Measurements from ENCODE around the gene NOL3. TPM values are rescaled to one million over a fixed set of nuclear protein-coding genes. Genes with fewer than 3 reads are reported as not detected.

NOL3 gene
- total and polyA plus RNA-seq, 2 of the 13 experiments (the other 11 are each of a cell fraction or from before 2014, with no cell fraction given) = 5.7 to 20.5 TPM

DNA sequence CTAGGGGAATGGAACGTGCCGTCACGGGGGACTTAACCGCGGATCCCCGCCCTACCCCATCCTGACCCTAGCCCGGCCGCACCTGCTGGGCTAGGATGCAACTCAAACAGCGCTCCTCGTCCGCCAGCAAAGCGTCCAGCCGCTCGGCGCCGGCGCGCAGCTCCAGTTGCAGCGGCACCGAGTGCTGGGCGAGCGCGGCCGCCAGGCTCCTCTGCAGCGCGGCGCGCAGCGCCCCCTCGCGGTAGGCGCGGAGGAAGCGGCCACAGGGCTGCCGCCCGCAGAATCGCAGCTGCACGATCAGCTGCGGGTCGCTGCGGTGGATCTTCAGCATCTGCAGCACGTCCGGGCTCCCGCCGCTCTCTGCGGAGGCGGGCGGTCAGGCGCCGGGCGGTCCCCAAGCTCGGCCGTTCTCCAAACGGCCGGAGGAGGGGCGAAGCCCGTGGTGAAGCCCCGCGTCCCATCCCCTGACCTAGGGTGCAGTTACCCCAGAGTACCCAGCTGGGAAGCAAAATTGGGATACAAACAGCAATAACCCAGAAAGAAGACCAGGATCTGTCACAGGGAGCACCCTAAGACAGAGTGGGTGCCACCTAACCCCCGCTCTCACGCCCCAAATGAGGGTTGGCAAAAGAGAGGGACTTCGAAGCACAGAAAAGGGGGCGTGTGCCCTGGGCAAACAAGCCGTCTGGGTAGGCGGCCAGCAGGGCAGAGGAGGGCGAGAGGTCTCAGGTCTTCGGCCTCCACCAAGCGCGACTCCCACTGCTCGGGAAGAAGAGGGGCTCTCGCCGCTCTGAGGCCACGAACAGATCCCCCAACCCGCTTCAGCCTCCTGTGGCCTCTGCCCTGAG lies 14.8 kb upstream of the NOL3 start (continued):
- TF ChIP-seq, protein P1, sequence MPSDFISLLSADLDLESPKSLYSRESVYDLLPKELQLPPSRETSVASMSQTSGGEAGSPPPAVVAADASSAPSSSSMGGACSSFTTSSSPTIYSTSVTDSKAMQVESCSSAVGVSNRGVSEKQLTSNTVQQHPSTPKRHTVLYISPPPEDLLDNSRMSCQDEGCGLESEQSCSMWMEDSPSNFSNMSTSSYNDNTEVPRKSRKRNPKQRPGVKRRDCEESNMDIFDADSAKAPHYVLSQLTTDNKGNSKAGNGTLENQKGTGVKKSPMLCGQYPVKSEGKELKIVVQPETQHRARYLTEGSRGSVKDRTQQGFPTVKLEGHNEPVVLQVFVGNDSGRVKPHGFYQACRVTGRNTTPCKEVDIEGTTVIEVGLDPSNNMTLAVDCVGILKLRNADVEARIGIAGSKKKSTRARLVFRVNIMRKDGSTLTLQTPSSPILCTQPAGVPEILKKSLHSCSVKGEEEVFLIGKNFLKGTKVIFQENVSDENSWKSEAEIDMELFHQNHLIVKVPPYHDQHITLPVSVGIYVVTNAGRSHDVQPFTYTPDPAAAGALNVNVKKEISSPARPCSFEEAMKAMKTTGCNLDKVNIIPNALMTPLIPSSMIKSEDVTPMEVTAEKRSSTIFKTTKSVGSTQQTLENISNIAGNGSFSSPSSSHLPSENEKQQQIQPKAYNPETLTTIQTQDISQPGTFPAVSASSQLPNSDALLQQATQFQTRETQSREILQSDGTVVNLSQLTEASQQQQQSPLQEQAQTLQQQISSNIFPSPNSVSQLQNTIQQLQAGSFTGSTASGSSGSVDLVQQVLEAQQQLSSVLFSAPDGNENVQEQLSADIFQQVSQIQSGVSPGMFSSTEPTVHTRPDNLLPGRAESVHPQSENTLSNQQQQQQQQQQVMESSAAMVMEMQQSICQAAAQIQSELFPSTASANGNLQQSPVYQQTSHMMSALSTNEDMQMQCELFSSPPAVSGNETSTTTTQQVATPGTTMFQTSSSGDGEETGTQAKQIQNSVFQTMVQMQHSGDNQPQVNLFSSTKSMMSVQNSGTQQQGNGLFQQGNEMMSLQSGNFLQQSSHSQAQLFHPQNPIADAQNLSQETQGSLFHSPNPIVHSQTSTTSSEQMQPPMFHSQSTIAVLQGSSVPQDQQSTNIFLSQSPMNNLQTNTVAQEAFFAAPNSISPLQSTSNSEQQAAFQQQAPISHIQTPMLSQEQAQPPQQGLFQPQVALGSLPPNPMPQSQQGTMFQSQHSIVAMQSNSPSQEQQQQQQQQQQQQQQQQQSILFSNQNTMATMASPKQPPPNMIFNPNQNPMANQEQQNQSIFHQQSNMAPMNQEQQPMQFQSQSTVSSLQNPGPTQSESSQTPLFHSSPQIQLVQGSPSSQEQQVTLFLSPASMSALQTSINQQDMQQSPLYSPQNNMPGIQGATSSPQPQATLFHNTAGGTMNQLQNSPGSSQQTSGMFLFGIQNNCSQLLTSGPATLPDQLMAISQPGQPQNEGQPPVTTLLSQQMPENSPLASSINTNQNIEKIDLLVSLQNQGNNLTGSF (CRISPR knock-in tag; IDR thresholded peaks at IDR 0.05) = 0 out of 2 replicates have a peak, but pooled peaks have one; percentile 49
- TF ChIP-seq GZF1 (CRISPR knock-in tag; IDR thresholded peaks at IDR 0.05) = 0 out of 2 replicates have a peak, but pooled peaks have one; percentile 40
- TF ChIP-seq ZNF562 (CRISPR knock-in tag; IDR thresholded peaks at IDR 0.05; ENCODE audit: borderline replicate concordance) = no peak
- peak; percentile 82; the same call in 1 of the 2 replicates for TF ChIP-seq RFXAP (CRISPR knock-in tag; IDR thresholded peaks at IDR 0.05; ENCODE audit: borderline replicate concordance)
- peak; percentile 36; the same call in 1 of the 2 replicates for TF ChIP-seq PHF8 (CRISPR knock-in tag; IDR thresholded peaks at IDR 0.05)
- TF ChIP-seq, protein P2, sequence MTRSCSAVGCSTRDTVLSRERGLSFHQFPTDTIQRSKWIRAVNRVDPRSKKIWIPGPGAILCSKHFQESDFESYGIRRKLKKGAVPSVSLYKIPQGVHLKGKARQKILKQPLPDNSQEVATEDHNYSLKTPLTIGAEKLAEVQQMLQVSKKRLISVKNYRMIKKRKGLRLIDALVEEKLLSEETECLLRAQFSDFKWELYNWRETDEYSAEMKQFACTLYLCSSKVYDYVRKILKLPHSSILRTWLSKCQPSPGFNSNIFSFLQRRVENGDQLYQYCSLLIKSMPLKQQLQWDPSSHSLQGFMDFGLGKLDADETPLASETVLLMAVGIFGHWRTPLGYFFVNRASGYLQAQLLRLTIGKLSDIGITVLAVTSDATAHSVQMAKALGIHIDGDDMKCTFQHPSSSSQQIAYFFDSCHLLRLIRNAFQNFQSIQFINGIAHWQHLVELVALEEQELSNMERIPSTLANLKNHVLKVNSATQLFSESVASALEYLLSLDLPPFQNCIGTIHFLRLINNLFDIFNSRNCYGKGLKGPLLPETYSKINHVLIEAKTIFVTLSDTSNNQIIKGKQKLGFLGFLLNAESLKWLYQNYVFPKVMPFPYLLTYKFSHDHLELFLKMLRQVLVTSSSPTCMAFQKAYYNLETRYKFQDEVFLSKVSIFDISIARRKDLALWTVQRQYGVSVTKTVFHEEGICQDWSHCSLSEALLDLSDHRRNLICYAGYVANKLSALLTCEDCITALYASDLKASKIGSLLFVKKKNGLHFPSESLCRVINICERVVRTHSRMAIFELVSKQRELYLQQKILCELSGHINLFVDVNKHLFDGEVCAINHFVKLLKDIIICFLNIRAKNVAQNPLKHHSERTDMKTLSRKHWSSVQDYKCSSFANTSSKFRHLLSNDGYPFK (CRISPR knock-in tag; IDR thresholded peaks at IDR 0.05; ENCODE audit: borderline replicate concordance) = peak; percentile 16; the same call in 1 of the 2 replicates
- TF ChIP-seq, protein P3, sequence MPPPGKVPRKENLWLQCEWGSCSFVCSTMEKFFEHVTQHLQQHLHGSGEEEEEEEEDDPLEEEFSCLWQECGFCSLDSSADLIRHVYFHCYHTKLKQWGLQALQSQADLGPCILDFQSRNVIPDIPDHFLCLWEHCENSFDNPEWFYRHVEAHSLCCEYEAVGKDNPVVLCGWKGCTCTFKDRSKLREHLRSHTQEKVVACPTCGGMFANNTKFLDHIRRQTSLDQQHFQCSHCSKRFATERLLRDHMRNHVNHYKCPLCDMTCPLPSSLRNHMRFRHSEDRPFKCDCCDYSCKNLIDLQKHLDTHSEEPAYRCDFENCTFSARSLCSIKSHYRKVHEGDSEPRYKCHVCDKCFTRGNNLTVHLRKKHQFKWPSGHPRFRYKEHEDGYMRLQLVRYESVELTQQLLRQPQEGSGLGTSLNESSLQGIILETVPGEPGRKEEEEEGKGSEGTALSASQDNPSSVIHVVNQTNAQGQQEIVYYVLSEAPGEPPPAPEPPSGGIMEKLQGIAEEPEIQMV (CRISPR knock-in tag; IDR thresholded peaks at IDR 0.05; ENCODE audit: low read depth) = peak; percentile 78; the same call in 1 of the 2 replicates
- TF ChIP-seq YEATS4 (CRISPR knock-in tag; IDR thresholded peaks at IDR 0.05; ENCODE audit: borderline replicate concordance) = peak; percentile 39; the same call in 1 of the 2 replicates
- TF ChIP-seq ZBTB42 (CRISPR knock-in tag; IDR thresholded peaks at IDR 0.05) = 0 out of 2 replicates have a peak, but pooled peaks have one; percentile 44
- TF ChIP-seq SOX5 (CRISPR knock-in tag; IDR thresholded peaks at IDR 0.05; ENCODE audit: borderline replicate concordance) = peak; percentile 44; the same call in 1 of the 2 replicates
- TF ChIP-seq, protein P4, sequence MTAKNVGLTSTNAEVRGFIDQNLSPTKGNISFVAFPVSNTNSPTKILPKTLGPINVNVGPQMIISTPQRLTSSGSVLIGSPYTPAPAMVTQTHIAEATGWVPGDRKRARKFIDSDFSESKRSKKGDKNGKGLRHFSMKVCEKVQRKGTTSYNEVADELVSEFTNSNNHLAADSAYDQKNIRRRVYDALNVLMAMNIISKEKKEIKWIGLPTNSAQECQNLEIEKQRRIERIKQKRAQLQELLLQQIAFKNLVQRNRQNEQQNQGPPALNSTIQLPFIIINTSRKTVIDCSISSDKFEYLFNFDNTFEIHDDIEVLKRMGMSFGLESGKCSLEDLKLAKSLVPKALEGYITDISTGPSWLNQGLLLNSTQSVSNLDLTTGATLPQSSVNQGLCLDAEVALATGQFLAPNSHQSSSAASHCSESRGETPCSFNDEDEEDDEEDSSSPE (CRISPR knock-in tag; IDR thresholded peaks at IDR 0.05) = peak; percentile 71
- TF ChIP-seq ERF (CRISPR knock-in tag; IDR thresholded peaks at IDR 0.05) = peak; percentile 34; the same call in 1 of the 2 replicates
- no peak; the same call in 1 of the 2 replicates for TF ChIP-seq CBX5 (CRISPR knock-in tag; IDR thresholded peaks at IDR 0.05; ENCODE audit: borderline replicate concordance)
- no peak for TF ChIP-seq RARA (CRISPR knock-in tag; IDR thresholded peaks at IDR 0.05)
- TF ChIP-seq ZNF749 (CRISPR knock-in tag; IDR thresholded peaks at IDR 0.05; ENCODE audit: borderline replicate concordance) = peak; percentile 32; the same call in 1 of the 2 replicates
- peak; percentile 62 for TF ChIP-seq SKI (IDR thresholded peaks at IDR 0.05; ENCODE audit: partially characterized antibody)
- no peak for TF ChIP-seq FOXM1 (CRISPR knock-in tag; IDR thresholded peaks at IDR 0.05)
- peak; percentile 97 for TF ChIP-seq DNMT1 (CRISPR knock-in tag; IDR thresholded peaks at IDR 0.05)
